Common myeloid progenitor, CD34-positive (primary cell): ENCODE results near the gene SSH2.
"Not testable (repeated sequence)": the region's sequence is repeated elsewhere in the genome, so short reads cannot be mapped to it uniquely, and the experiment has no call there.

ENCODE experiments used
- CTCF ChIA-PET: fragments of 350-600 bp; sonication (Branson Sonifier 250); formaldehyde crosslinking; loops from one replicate; lab custom pipeline; 2021; ENCODE audit warnings: antibody characterized with exemption; lab: Charles Lee
- POLR2A ChIA-PET: fragments of 350-600 bp; sonication (Branson Sonifier 250); formaldehyde crosslinking; loops from one replicate; lab custom pipeline; 2021; ENCODE audit warnings: antibody characterized with exemption; lab: Charles Lee
- DNase-seq, 3 donors: peaks; one replicate each; pipeline versions ENCODE4 v3.0.0 to v3.0.0-alpha.2; 2013
- H3K27ac ChIP-seq, 2 experiments: 1 replicate in 1 of 2; 2 replicates in 1 of 2; pipeline ENCODE4 v1.7.0; 2013; ENCODE audit warnings: inconsistent platforms in 2 of 2, low read length in 2 of 2, mild to moderate bottlenecking in 2 of 2, low read depth in 1 of 2, moderate library complexity in 1 of 2; ENCODE audit not compliant: severe bottlenecking in 2 of 2, insufficient read depth in 1 of 2, poor library complexity in 1 of 2
- H3K27me3 ChIP-seq, 5 experiments: replicated peaks in 2 of 5; 1 replicate in 3 of 5; 2 replicates in 2 of 5; pipeline versions ENCODE4 v1.6.1 to v1.7.0; 2013; ENCODE audit warnings: low read length in 4 of 5, mild to moderate bottlenecking in 2 of 5, moderate library complexity in 2 of 5, inconsistent platforms in 1 of 5; ENCODE audit not compliant: insufficient read depth in 5 of 5, control insufficient read depth in 4 of 5
- H3K36me3 ChIP-seq, 4 experiments: 1 replicate in 2 of 4; 2 replicates in 2 of 4; pipeline versions ENCODE4 v1.6.1 to v1.7.0; 2013; ENCODE audit warnings: low read length in 3 of 4, control low read depth in 1 of 4, mild to moderate bottlenecking in 1 of 4; ENCODE audit not compliant: control insufficient read depth in 4 of 4, insufficient read depth in 4 of 4
- H3K4me1 ChIP-seq, 4 experiments: 1 replicate in 3 of 4; 2 replicates in 1 of 4; pipeline versions ENCODE4 v1.6.1 to v1.7.1; 2013; ENCODE audit warnings: low read length in 3 of 4, mild to moderate bottlenecking in 3 of 4, control low read depth in 1 of 4, inconsistent platforms in 1 of 4, moderate library complexity in 1 of 4; ENCODE audit not compliant: control insufficient read depth in 4 of 4, insufficient read depth in 4 of 4; ENCODE audit errors: control extremely low read depth in 1 of 4
- H3K4me3 ChIP-seq, 7 experiments: 1 replicate in 4 of 7; 2 replicates in 3 of 7; pipeline versions ENCODE4 v1.5.1 to v1.7.0; 2013; ENCODE audit warnings: mild to moderate bottlenecking in 7 of 7, low read length in 6 of 7, moderate library complexity in 6 of 7, inconsistent platforms in 2 of 7, low read depth in 2 of 7, control low read depth in 1 of 7; ENCODE audit not compliant: insufficient read depth in 4 of 7, control insufficient read depth in 1 of 7; ENCODE audit errors: extremely low read depth in 1 of 7
- H3K9me3 ChIP-seq, 5 experiments: 1 replicate in 4 of 5; 2 replicates in 1 of 5; pipeline versions ENCODE4 v1.6.1 to v1.7.1; 2013; ENCODE audit warnings: low read length in 4 of 5, mild to moderate bottlenecking in 2 of 5, inconsistent platforms in 1 of 5, low read depth in 1 of 5, moderate library complexity in 1 of 5; ENCODE audit not compliant: control insufficient read depth in 4 of 5, insufficient read depth in 2 of 5; ENCODE audit errors: control extremely low read depth in 1 of 5
- WGBS: methylation state at CpG from one replicate; pipeline ENCODE4 v1.1.5; 2013; ENCODE audit not compliant: insufficient coverage; 5-methylcytosine and 5-hydroxymethylcytosine counted together

The SSH2 gene

DNA sequence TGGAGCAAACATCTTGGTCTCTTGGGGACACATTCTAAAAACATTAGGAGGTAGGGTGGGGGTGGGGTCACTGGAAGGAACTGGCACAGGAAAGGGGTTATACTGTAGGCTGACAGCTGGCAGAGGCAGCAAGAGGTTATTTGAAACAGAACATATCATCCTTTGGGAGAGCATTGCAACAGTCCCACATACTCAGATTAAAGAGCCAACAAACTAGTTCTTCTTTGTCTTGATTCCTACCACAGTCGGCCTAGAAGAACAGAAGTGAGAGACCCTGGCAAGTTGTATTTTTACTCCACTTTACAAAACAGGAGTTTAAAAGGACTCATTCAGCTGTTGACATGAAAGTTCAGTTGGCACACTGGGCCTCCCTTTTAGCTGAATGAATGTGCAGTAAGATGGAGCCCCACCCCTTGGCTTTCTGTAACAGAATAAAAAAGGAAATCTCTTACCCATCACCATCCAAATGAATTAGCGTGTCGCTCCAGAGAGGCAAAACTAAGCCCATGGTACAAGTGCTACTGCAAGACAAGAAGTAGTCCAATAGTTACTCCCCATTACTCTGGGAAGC lies 252.7 kb downstream of the SSH2 start:
- Histone ChIP-seq H3K4me1 (peaks cover 27 to 68% (median 46%) of the 10 kb centered on the region in 4 experiments), H3K9me3 (no peaks in the 10 kb centered on the region), H3K27ac (peak overlapping the region in 1 of 2 experiments; percentile 1), H3K4me3 (no peak overlapping the region), H3K36me3 (peaks cover 0 to 22% (median 4%) of the 10 kb centered on the region in 4 experiments), H3K27me3 (no peaks in the 10 kb centered on the region)
- POLR2A ChIA-PET = no interaction called here
- CTCF ChIA-PET = interaction anchor here (0.7 to 1.5 kb wide), 5 partner anchors 10 to 46 kb away, joined by 3 to 4 read pairs (median 3); no protein-coding TSS in a partner anchor
- DNase-seq = peak in 1 of 3 donors; percentile 26
- 72% methylated on average over 3 of the region's 3 CpGs for WGBS

GRCh38 chr17:29675961-29676360 lies 254.1 kb downstream of the SSH2 start:
- CTCF ChIA-PET = interaction anchor here (1.0 kb wide), 1 partner anchor 24 kb away, joined by 3 read pairs; no protein-coding TSS in a partner anchor
- 98% methylated on average over 7 of the region's 8 CpGs for WGBS
- POLR2A ChIA-PET, H3K9me3 ChIP-seq, H3K27ac ChIP-seq, DNase-seq, H3K27me3 ChIP-seq, H3K4me3 ChIP-seq: not testable (repeated sequence)
- Histone ChIP-seq H3K36me3 (peaks cover 0 to 32% (median 13%) of the 10 kb centered on the region in 4 experiments), H3K4me1 (peaks cover 21 to 55% (median 39%) of the 10 kb centered on the region in 4 experiments)

DNA sequence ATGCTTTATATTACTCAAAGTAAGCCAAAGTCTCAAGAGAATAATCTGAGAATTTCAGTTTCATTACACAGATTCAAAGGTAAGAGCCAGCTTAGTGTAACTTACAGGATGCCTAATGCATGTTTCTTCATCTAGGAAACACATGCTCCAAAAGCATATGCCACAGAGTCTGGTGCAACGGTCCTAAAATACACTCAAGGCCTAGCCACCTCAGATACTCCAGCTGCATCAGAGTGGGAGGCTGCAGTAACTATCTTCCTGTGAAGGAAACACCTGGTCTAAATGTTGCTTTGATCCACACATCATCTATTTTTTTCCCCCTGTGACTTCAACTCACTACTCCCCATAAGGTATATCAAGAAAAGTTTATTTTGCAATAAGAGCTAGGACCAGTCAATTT lies 255.7 kb downstream of the SSH2 start:
- POLR2A ChIA-PET = interaction anchor here (1.3 kb wide), 1 partner anchor 33 kb away, joined by 5 read pairs; no protein-coding TSS in a partner anchor
- H3K27ac ChIP-seq = peak overlapping the region in 1 of 2 experiments; percentile 46
- WGBS = 0% methylated on average over 1 of the region's 1 CpG

DNA sequence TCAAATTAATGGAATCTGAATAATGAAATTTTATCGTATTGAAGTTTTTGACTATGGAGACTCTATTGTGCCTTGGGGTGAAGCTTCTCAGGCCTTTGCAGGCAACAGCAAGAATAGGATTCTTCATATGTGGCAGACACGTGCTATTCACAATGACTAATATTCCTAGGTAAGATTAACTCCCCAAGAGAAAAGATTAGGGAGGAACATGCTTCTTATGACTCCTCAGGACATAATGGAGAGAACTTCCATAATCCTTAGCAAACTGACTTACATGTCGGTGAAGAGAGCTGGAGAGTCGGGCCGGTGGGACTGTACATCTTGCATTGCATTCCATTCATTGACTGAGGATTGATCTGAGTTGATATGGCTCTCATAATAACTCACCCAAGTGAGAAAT lies 258.4 kb downstream of the SSH2 start:
- H3K4me1 ChIP-seq = peaks cover 13 to 32% (median 21%) of the 10 kb centered on the region in 4 experiments
- no peaks in the 10 kb centered on the region for H3K27me3 ChIP-seq
- CTCF ChIA-PET = interaction anchor here (0.5 to 2.0 kb wide), 6 partner anchors 13 to 716 kb away, joined by 3 to 6 read pairs (median 4); no protein-coding TSS in a partner anchor
- H3K27ac ChIP-seq = no peak overlapping the region
- no peak for DNase-seq
- 93% methylated on average over 4 of the region's 5 CpGs for WGBS
- H3K36me3 ChIP-seq = peaks cover 10 to 52% (median 35%) of the 10 kb centered on the region in 4 experiments
- no peak overlapping the region for H3K4me3 ChIP-seq
- POLR2A ChIA-PET = no interaction called here
- no peaks in the 10 kb centered on the region for H3K9me3 ChIP-seq

More for the DNA sequence above, 255.7 kb downstream of the SSH2 start:
- Histone ChIP-seq H3K36me3 (peaks cover 0 to 43% (median 17%) of the 10 kb centered on the region in 4 experiments), H3K4me3 (no peak overlapping the region), H3K9me3 (no peaks in the 10 kb centered on the region), H3K27me3 (no peaks in the 10 kb centered on the region), H3K4me1 (peaks cover 21 to 53% (median 39%) of the 10 kb centered on the region in 4 experiments)
- DNase-seq = peak; percentile 67 to 97 (median 94)
- CTCF ChIA-PET = interaction anchor here (0.6 to 2.5 kb wide), 6 partner anchors 8 to 105 kb away, joined by 3 to 9 read pairs (median 4); no protein-coding TSS in a partner anchor

DNA sequence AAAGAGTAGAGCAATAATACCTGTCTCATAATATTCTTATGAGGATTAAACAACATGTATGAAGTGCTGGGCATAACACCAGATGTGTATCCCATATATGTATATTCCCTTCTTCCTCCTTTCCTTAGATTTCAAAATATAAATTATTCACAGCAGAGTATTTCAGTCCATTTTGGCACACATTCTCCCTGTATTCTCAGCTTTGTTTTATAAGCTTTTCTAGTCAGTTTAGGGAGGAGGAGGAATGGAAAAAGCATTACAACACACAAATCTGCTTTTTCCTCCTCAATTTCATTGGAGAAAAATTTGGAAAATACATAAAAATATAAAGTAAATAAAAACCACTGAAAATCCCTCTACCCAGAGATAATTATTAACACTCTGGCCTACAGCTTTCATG lies 260.8 kb downstream of the SSH2 start:
- no peak overlapping the region for H3K27ac ChIP-seq
- ChIA-PET CTCF (interaction anchor here (1.8 kb wide), 1 partner anchor 25 kb away, joined by 4 read pairs; no protein-coding TSS in a partner anchor), POLR2A (no interaction called here)
- no peaks in the 10 kb centered on the region for H3K27me3 ChIP-seq
- no peak for DNase-seq
- peaks cover 12 to 65% (median 46%) of the 10 kb centered on the region in 4 experiments for H3K36me3 ChIP-seq
- no peak overlapping the region for H3K4me3 ChIP-seq
- H3K4me1 ChIP-seq = peaks cover 6 to 15% (median 9%) of the 10 kb centered on the region in 4 experiments
- H3K9me3 ChIP-seq = no peaks in the 10 kb centered on the region

GRCh38 chr17:29667969-29668368 lies 262.1 kb downstream of the SSH2 start:
- no peak overlapping the region for H3K4me3 ChIP-seq
- DNase-seq = no peak
- peaks cover 12 to 66% (median 46%) of the 10 kb centered on the region in 4 experiments for H3K36me3 ChIP-seq
- ChIA-PET CTCF (interaction anchor here (0.6 to 1.4 kb wide), 3 partner anchors 10 to 40 kb away, joined by 3 to 4 read pairs (median 3); no protein-coding TSS in a partner anchor), POLR2A (no interaction called here)
- H3K4me1 ChIP-seq = peaks cover 0 to 5% (median 4%) of the 10 kb centered on the region in 4 experiments
- no peaks in the 10 kb centered on the region for H3K27me3 ChIP-seq
- H3K27ac ChIP-seq = no peak overlapping the region
- no peaks in the 10 kb centered on the region for H3K9me3 ChIP-seq

- POLR2A ChIA-PET = no interaction called here
- H3K4me3 ChIP-seq = no peak overlapping the region
Observed at GRCh38 chr17:29665481-29665810, 264.6 kb downstream of the SSH2 start.

More at GRCh38 chr17:29665481-29665810, 264.6 kb downstream of the SSH2 start:
- H3K27ac ChIP-seq = no peak overlapping the region
- peaks cover 12 to 63% (median 34%) of the 10 kb centered on the region in 4 experiments for H3K36me3 ChIP-seq
- H3K27me3 ChIP-seq = no peaks in the 10 kb centered on the region
- no peaks in the 10 kb centered on the region for H3K9me3 ChIP-seq
- WGBS = no CpG with 5 or more reads among the region's 1 CpG
- peaks cover 0 to 6% (median 3%) of the 10 kb centered on the region in 4 experiments for H3K4me1 ChIP-seq
- DNase-seq = no peak
- CTCF ChIA-PET = interaction anchor here (1.0 to 1.6 kb wide), 6 partner anchors 10 to 126 kb away, joined by 3 to 5 read pairs (median 3); no protein-coding TSS in a partner anchor
